IMR-90 (cell line): ENCODE results near the gene ARMH2. TPM values are rescaled to one million over a fixed set of nuclear protein-coding genes. Genes with fewer than 3 reads are reported as not detected.

ENCODE experiments used
- ATAC-seq: fragments of 200-7000 bp; cut with Tn5 transposase; 2 replicates; pipeline ENCODE4 v1.9.1; 2020; ENCODE audit warnings: low read depth, mild to moderate bottlenecking, moderate library complexity
- BruUV-seq: library from RNA; stranded (reverse); fragments of 400-500 nt; replicated peaks from 2 replicates; lab custom pipeline; 2021; lab: Mats Ljungman, UMichigan
- CTCF ChIA-PET: fragments of 300-600 bp; formaldehyde crosslinking; extraction: SDS; loops from one replicate; lab custom pipeline; 2021; ENCODE audit warnings: antibody characterized with exemption; lab: Yijun Ruan, JAX
- POLR2A ChIA-PET: fragments of 300-600 bp; sonication (Branson Sonifier 250); formaldehyde crosslinking; loops from one replicate; lab custom pipeline; 2022; ENCODE audit warnings: antibody characterized with exemption; ENCODE audit not compliant: unreplicated experiment; lab: Charles Lee
- DNase-seq: peaks from one replicate; pipeline ENCODE4 v3.0.0; 2013
- H2AFZ ChIP-seq: replicated peaks from 2 replicates; pipeline ENCODE3; 2013; ENCODE audit warnings: low read length, mild to moderate bottlenecking; ENCODE audit not compliant: poor library complexity
- H2AK5ac ChIP-seq: 2 replicates; pipeline ENCODE4 v1.6.1; 2013; ENCODE audit warnings: low read depth, low read length, inconsistent platforms
- H2AK9ac ChIP-seq: replicated peaks from 2 replicates; pipeline ENCODE3; 2013; ENCODE audit warnings: mild to moderate bottlenecking, low read depth, low read length, moderate library complexity; ENCODE audit not compliant: poor library complexity
- H2BK120ac ChIP-seq: 2 replicates; pipeline ENCODE4 v1.6.1; 2013; ENCODE audit warnings: low read depth, low read length, inconsistent platforms
- H2BK15ac ChIP-seq: 3 replicates; pipeline ENCODE4 v1.6.1; 2013; ENCODE audit warnings: low read depth, low read length, inconsistent platforms
- H2BK20ac ChIP-seq: 2 replicates; pipeline ENCODE4 v1.6.1; 2013; ENCODE audit warnings: low read depth, mild to moderate bottlenecking, inconsistent platforms, low read length, moderate library complexity
- H2BK5ac ChIP-seq: 2 replicates; pipeline ENCODE4 v1.6.1; 2013; ENCODE audit warnings: mild to moderate bottlenecking, low read depth, low read length, inconsistent platforms; ENCODE audit not compliant: poor library complexity, severe bottlenecking
- H3K14ac ChIP-seq: replicated peaks from 2 replicates; pipeline ENCODE4 v1.6.1; 2013; ENCODE audit warnings: low read depth, low read length, inconsistent platforms
- H3K18ac ChIP-seq: 2 replicates; pipeline ENCODE4 v1.6.1; 2013; ENCODE audit warnings: low read depth, low read length, control low read depth
- H3K23ac ChIP-seq: 2 replicates; pipeline ENCODE4 v1.6.1; 2013; ENCODE audit warnings: low read depth, low read length, inconsistent platforms
- H3K27ac ChIP-seq: 2 replicates; pipeline ENCODE4 v1.5.1; 2013; ENCODE audit warnings: mild to moderate bottlenecking, control low read depth, low read length; ENCODE audit not compliant: insufficient read depth
- H3K27me3 ChIP-seq: 2 replicates; pipeline ENCODE4 v1.6.1; 2013; ENCODE audit warnings: low read length; ENCODE audit not compliant: control insufficient read depth, insufficient read depth
- H3K36me3 ChIP-seq: 2 replicates; pipeline ENCODE4 v1.6.1; 2013; ENCODE audit warnings: low read length, mixed read lengths; ENCODE audit not compliant: control insufficient read depth, insufficient read depth
- H3K4ac ChIP-seq: 2 replicates; pipeline ENCODE4 v1.6.1; 2013; ENCODE audit warnings: low read depth, low read length, inconsistent platforms
- H3K4me1 ChIP-seq: 2 replicates; pipeline ENCODE4 v1.6.1; 2013; ENCODE audit warnings: low read length, mixed read lengths; ENCODE audit not compliant: control insufficient read depth, insufficient read depth
- H3K4me2 ChIP-seq: 2 replicates; pipeline ENCODE4 v1.6.1; 2013; ENCODE audit warnings: low read depth, mild to moderate bottlenecking, control low read depth, low read length, moderate library complexity
- H3K4me3 ChIP-seq: 2 replicates; pipeline ENCODE4 v1.5.1; 2013; ENCODE audit warnings: low read depth, mild to moderate bottlenecking, control low read depth, low read length, moderate library complexity; ENCODE audit not compliant: insufficient read depth
- H3K56ac ChIP-seq: 2 replicates; pipeline ENCODE4 v1.6.1; 2013; ENCODE audit warnings: low read length, inconsistent platforms; ENCODE audit not compliant: insufficient read depth; ENCODE audit errors: extremely low read depth
- H3K79me1 ChIP-seq, 2 experiments: 2 replicates each; pipeline ENCODE4 v1.6.1; 2013; ENCODE audit warnings: low read length in 2 of 2, inconsistent platforms in 1 of 2, low read depth in 1 of 2
- H3K9ac ChIP-seq: 2 replicates; pipeline ENCODE4 v1.6.1; 2013; ENCODE audit warnings: low read depth, low read length, control low read depth
- H3K9me1 ChIP-seq: 2 replicates; pipeline ENCODE4 v1.6.1; 2013; ENCODE audit warnings: low read length, inconsistent platforms; ENCODE audit not compliant: insufficient read depth
- H3K9me3 ChIP-seq: 2 replicates; pipeline ENCODE4 v1.6.1; 2013; ENCODE audit warnings: low read length; ENCODE audit not compliant: control insufficient read depth, insufficient read depth
- H4K20me1 ChIP-seq: 2 replicates; pipeline ENCODE4 v1.6.1; 2013; ENCODE audit warnings: low read length, inconsistent platforms; ENCODE audit not compliant: insufficient read depth
- H4K5ac ChIP-seq: 2 replicates; pipeline ENCODE4 v1.6.1; 2013; ENCODE audit warnings: mild to moderate bottlenecking, low read depth, low read length, control low read depth
- H4K8ac ChIP-seq, 2 experiments: 2 replicates each; pipeline ENCODE4 v1.6.1; 2013; ENCODE audit warnings: low read depth in 2 of 2, low read length in 2 of 2, control low read depth in 1 of 2, inconsistent platforms in 1 of 2
- H4K91ac ChIP-seq: 2 replicates; pipeline ENCODE4 v1.6.1; 2013; ENCODE audit warnings: low read depth, low read length, inconsistent platforms; ENCODE audit not compliant: insufficient read depth
- BHLHE40 ChIP-seq: fragments of 150-350 bp; IDR thresholded peaks from 2 replicates; pipeline ENCODE4 v1.6.1; 2016; ENCODE audit warnings: mild to moderate bottlenecking, low read depth, low read length
- CEBPB ChIP-seq: IDR thresholded peaks from 2 replicates; pipeline ENCODE4 v1.6.1; 2012; ENCODE audit warnings: low read depth, low read length, improper control_type of control experiment
- CHD1 ChIP-seq: IDR thresholded peaks from 2 replicates; pipeline ENCODE4 v1.6.1; 2012; ENCODE audit warnings: low read depth, low read length, improper control_type of control experiment
- ELK1 ChIP-seq: fragments of 150-350 bp; IDR thresholded peaks from 2 replicates; pipeline ENCODE4 v1.6.1; 2016; ENCODE audit warnings: low read depth, mild to moderate bottlenecking, low read length, moderate library complexity, borderline replicate concordance
- FOS ChIP-seq: fragments of 150-350 bp; IDR thresholded peaks from 2 replicates; pipeline ENCODE4 v1.6.1; 2016; ENCODE audit warnings: low read depth, low read length
- MAFK ChIP-seq: IDR thresholded peaks from 2 replicates; pipeline ENCODE4 v1.6.1; 2012; ENCODE audit warnings: low read depth, low read length, improper control_type of control experiment
- MAZ ChIP-seq: IDR thresholded peaks from 2 replicates; pipeline ENCODE4 v1.6.1; 2012; ENCODE audit warnings: low read depth, mild to moderate bottlenecking, low read length, improper control_type of control experiment, moderate library complexity, borderline replicate concordance
- MXI1 ChIP-seq: IDR thresholded peaks from 2 replicates; pipeline ENCODE4 v1.6.1; 2012; ENCODE audit warnings: low read depth, mild to moderate bottlenecking, low read length, moderate library complexity, borderline replicate concordance
- NFE2L2 ChIP-seq: fragments of 150-350 bp; IDR thresholded peaks from 2 replicates; pipeline ENCODE4 v1.6.1; 2016; ENCODE audit warnings: low read depth, mild to moderate bottlenecking, low read length
- POLR2A ChIP-seq: IDR thresholded peaks from 2 replicates; pipeline ENCODE4 v1.6.1; 2012; ENCODE audit warnings: mild to moderate bottlenecking, low read depth, low read length
- RAD21 ChIP-seq: IDR thresholded peaks from 2 replicates; pipeline ENCODE4 v1.6.1; 2012; ENCODE audit warnings: low read length, improper control_type of control experiment
- RCOR1 ChIP-seq: IDR thresholded peaks from 2 replicates; pipeline ENCODE4 v1.6.1; 2012; ENCODE audit warnings: mild to moderate bottlenecking, low read length, improper control_type of control experiment; ENCODE audit not compliant: insufficient replicate concordance
- SMC3 ChIP-seq: fragments of 150-350 bp; IDR thresholded peaks from 2 replicates; pipeline ENCODE4 v1.6.1; 2016; ENCODE audit warnings: low read depth, mild to moderate bottlenecking, antibody characterized with exemption, low read length, moderate library complexity
- USF2 ChIP-seq: fragments of 150-350 bp; IDR thresholded peaks from 2 replicates; pipeline ENCODE4 v1.6.1; 2017; ENCODE audit warnings: mild to moderate bottlenecking, antibody characterized with exemption, low read length, low read depth
- WGBS, 2 experiments: methylation state at CpG; one replicate each; pipeline versions ENCODE4 v1.1.5 to v1.1.7; 2013; ENCODE audit warnings: missing lambda C conversion rate in 2 of 2; ENCODE audit not compliant: insufficient read length in 1 of 2; ENCODE audit errors: extremely low coverage in 2 of 2; 5-methylcytosine and 5-hydroxymethylcytosine counted together
- dilution Hi-C: fragments of 300-500 bp; cut with HindIII; formaldehyde crosslinking; loops from one replicate; pipeline ENCODE4 v1.14.3; 2018; ENCODE audit warnings: low sequenced_read_pairs; ENCODE audit not compliant: unreplicated experiment
- in situ Hi-C: fragments of 300-500 bp; cut with MboI; formaldehyde crosslinking; loops from 3 replicates; pipeline ENCODE4 v1.14.3; 2019; ENCODE audit warnings: low sequenced_read_pairs, inconsistent platforms, mixed read lengths
- intact Hi-C: fragments of 100-400 bp; cut with micrococcal nuclease; formaldehyde crosslinking; loops from 2 replicates; pipeline ENCODE4 v1.10.0; 2022
- polyA plus RNA-seq, 3 experiments: library from polyadenylated mRNA; depleted of rRNA; stranded (reverse); fragments of >200 nt; gene quantifications; 2 replicates each; pipeline ENCODE4 v1.2.3, GENCODE V29; 2012; ENCODE audit warnings: low replicate concordance in 1 of 3
- total RNA-seq: library from RNA; depleted of rRNA; stranded (reverse); fragments of >200 nt; gene quantifications from 2 replicates; pipeline ENCODE4 v1.2.3, GENCODE V29; 2012
- TF ChIP-seq, protein P1 (sequence below): conservative IDR thresholded peaks from 2 replicates; pipeline ENCODE4 v1.5.1; 2012; ENCODE audit warnings: mild to moderate bottlenecking, low read depth, low read length, improper control_type of control experiment

The ARMH2 gene
- total and polyA plus RNA-seq, 2 of the 4 experiments (the other 2 are of a cell fraction), result not detected

GRCh38 chr6:24760210-24760609 is 38.5 kb downstream of the ARMH2 start (continued):
- TF ChIP-seq MAFK (no peak), FOS (no peak), CHD1 (no peak)

GRCh38 chr6:24759718-24760117 is 39.0 kb downstream of the ARMH2 start:
- no peak overlapping the region for H3K4ac ChIP-seq
- no peak overlapping the region for H2BK15ac ChIP-seq
- H4K8ac ChIP-seq, result no peak overlapping the region
- no peaks in the 10 kb centered on the region for H3K27me3 ChIP-seq
- no peaks in the 10 kb centered on the region for H3K36me3 ChIP-seq
- no peaks in the 10 kb centered on the region for H3K9me3 ChIP-seq
- ATAC-seq (no peak), DNase-seq (no peak)
- no peaks in the 10 kb centered on the region; the same call in 1 of the 2 replicates for H3K9me1 ChIP-seq
- H3K4me2 ChIP-seq, result no peak overlapping the region
- no TSS peak for BruUV-seq
- no peak overlapping the region for H2BK120ac ChIP-seq
- no CpG with 5 or more reads among the region's 3 CpGs for WGBS, 2 experiments
- H4K91ac ChIP-seq, result no peak overlapping the region
- no peak overlapping the region for H3K27ac ChIP-seq
- no peak overlapping the region for H2AFZ ChIP-seq
- no peak overlapping the region for H4K5ac ChIP-seq
- H2AK9ac ChIP-seq, result no peak overlapping the region
- dilution Hi-C loops (no loop called here), intact Hi-C loops (loop anchor here (10.0 kb wide), 1 partner anchor 475 kb away; no protein-coding TSS in a partner anchor), in situ Hi-C loops (loop anchor here (5.0 kb wide), 1 partner anchor 177 kb away; no protein-coding TSS in a partner anchor)
- no peak overlapping the region for H3K56ac ChIP-seq
- no peak overlapping the region for H3K4me3 ChIP-seq
- H3K23ac ChIP-seq, result no peak overlapping the region
- H3K14ac ChIP-seq, result no peak overlapping the region
- no peak overlapping the region for H2BK5ac ChIP-seq
- CTCF ChIA-PET, result no interaction called here
- no peak overlapping the region for H2AK5ac ChIP-seq
- H3K4me1 ChIP-seq, result no peaks in the 10 kb centered on the region; the same call in 1 of the 2 replicates
- no peaks in the 10 kb centered on the region for H4K20me1 ChIP-seq
- no peak overlapping the region for H3K18ac ChIP-seq
- no peaks in the 10 kb centered on the region for H3K79me1 ChIP-seq
- no peak overlapping the region for H2BK20ac ChIP-seq
- POLR2A ChIA-PET, result no interaction called here
- H3K9ac ChIP-seq, result no peak overlapping the region
- no peak for TF ChIP-seq MXI1
- no peak for TF ChIP-seq CHD1
- TF ChIP-seq, protein P1, sequence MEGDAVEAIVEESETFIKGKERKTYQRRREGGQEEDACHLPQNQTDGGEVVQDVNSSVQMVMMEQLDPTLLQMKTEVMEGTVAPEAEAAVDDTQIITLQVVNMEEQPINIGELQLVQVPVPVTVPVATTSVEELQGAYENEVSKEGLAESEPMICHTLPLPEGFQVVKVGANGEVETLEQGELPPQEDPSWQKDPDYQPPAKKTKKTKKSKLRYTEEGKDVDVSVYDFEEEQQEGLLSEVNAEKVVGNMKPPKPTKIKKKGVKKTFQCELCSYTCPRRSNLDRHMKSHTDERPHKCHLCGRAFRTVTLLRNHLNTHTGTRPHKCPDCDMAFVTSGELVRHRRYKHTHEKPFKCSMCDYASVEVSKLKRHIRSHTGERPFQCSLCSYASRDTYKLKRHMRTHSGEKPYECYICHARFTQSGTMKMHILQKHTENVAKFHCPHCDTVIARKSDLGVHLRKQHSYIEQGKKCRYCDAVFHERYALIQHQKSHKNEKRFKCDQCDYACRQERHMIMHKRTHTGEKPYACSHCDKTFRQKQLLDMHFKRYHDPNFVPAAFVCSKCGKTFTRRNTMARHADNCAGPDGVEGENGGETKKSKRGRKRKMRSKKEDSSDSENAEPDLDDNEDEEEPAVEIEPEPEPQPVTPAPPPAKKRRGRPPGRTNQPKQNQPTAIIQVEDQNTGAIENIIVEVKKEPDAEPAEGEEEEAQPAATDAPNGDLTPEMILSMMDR, result no peak
- no peak for TF ChIP-seq RCOR1
- TF ChIP-seq NFE2L2, result no peak
- no peak for TF ChIP-seq POLR2A
- no peak for TF ChIP-seq USF2
- TF ChIP-seq ELK1, result no peak
- no peak for TF ChIP-seq FOS
- TF ChIP-seq BHLHE40, result no peak
- no peak for TF ChIP-seq CEBPB
- no peak for TF ChIP-seq MAZ
- no peak for TF ChIP-seq SMC3
- no peak for TF ChIP-seq RAD21
